ENCODE results near the gene MAN1C1. TPM values are rescaled to one million over a fixed set of nuclear protein-coding genes. Genes with fewer than 3 reads are reported as not detected.
A peak's percentile ranks its signal among the peaks of the same experiment; 100 is the strongest.

MAN1C1 gene
- total and polyA plus RNA-seq, 9 of the 15 experiments (the other 6 are each of a cell fraction or from before 2014, with no cell fraction given), result 0.04 to 0.44 (median 0.10) TPM; not detected in 3

GRCh38 chr1:25809929-25810328 is 193.3 kb downstream of the MAN1C1 start (continued):
- TF ChIP-seq IRF9 (tag; IDR thresholded peaks at IDR 0.05) (no peak), REST (IDR thresholded peaks at IDR 0.05; ENCODE audit: borderline replicate concordance) (peak; percentile 14; the same call in 1 of the 2 replicates), REST (CRISPR knock-in tag; IDR thresholded peaks at IDR 0.05; ENCODE audit: low read depth) (no peak), KLF13 (tag; IDR thresholded peaks at IDR 0.05; ENCODE audit: borderline replicate concordance, low read depth) (no peak), POLR2G (IDR thresholded peaks at IDR 0.05; ENCODE audit: low read depth, low read length) (peak; percentile 36; the same call in 1 of the 2 replicates), ZNF77 (CRISPR knock-in tag; IDR thresholded peaks at IDR 0.05) (no peak), ZNF518B (CRISPR knock-in tag; IDR thresholded peaks at IDR 0.05) (no peak), CTCF (IDR thresholded peaks at IDR 0.05 in 2 of 3, conservative IDR thresholded peaks at IDR 0.05 in 1 of 3; ENCODE audit: insufficient read depth in 2 of 3, low read depth in 1 of 3, low read length in 3 of 3) (peak in 2 of 3 experiments; percentile 17 to 24; a peak in 2 of 6 replicates)
